ENCODE results near the gene NRG2. TPM values are rescaled to one million over a fixed set of nuclear protein-coding genes. Genes with fewer than 3 reads are reported as not detected.
A peak's percentile ranks its signal among the peaks of the same experiment; 100 is the strongest.

Gene NRG2
- polyA plus RNA-seq, 2 of the 4 experiments (the other 2 are of a cell fraction): 1.0 to 1.1 TPM

DNA sequence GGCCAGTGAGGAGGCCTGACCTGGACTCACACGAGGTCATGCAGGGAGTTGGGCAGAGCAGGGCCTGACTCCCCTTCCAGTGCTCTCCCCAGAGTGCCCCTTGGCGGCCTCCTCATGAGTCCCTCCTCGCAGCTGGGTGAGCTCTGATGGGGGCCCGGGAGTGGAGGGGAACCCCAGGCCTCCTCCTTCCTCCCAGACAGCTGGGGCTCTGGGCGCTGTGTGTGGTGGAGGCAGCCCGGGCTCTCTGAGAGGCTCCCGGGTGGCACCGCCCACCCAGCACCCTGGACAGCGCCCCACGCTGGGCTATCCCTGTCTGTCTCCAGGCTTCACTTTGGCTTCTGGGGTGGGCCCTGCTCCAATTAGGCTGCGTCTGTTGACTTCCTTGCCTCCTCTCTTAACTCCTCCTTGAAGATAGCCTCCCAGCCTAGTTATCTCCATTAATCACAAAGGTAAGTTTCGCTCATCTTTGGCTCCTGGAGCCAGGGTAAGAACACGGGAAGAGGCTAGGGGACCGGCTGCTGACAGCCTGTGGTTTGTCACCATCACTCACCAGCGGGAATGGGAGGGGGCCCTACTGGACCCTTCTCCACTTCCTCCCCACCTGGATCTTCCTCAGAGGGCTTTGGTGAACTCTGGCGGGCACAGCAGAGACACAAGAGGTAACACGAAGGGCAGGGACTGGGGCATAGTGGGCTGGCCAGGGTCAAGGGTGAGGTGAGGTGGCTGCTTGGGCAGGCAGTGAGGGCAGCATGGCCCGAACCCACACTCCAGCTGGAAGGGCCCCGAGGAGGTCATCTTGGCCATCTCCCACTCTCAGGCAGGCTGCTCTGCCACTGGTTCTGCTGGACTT is 234.4 kb downstream of the NRG2 start:
- H3K4me1 ChIP-seq: no peaks in the 10 kb centered on the region
- H3K4me3 ChIP-seq: no peak overlapping the region
- ATAC-seq (peak; percentile 43 to 76; a peak in 5 of 6 replicates), FAIRE-seq (no peak), DNase-seq (ENCODE audit: low read depth in 1 of 2, low spot score in 1 of 2) (no peak)
- CTCF ChIA-PET: interaction anchor here (1.1 to 2.0 kb wide), 2 partner anchors 21 to 22 kb away, joined by 5 to 6 read pairs; no protein-coding TSS in a partner anchor
- WGBS (ENCODE audit: missing lambda C conversion rate): 31% methylated on average over 14 of the region's 19 CpGs
- no peak overlapping the region for H3K27ac ChIP-seq
- POLR2A ChIA-PET: no interaction called here
- TF ChIP-seq, protein P1, sequence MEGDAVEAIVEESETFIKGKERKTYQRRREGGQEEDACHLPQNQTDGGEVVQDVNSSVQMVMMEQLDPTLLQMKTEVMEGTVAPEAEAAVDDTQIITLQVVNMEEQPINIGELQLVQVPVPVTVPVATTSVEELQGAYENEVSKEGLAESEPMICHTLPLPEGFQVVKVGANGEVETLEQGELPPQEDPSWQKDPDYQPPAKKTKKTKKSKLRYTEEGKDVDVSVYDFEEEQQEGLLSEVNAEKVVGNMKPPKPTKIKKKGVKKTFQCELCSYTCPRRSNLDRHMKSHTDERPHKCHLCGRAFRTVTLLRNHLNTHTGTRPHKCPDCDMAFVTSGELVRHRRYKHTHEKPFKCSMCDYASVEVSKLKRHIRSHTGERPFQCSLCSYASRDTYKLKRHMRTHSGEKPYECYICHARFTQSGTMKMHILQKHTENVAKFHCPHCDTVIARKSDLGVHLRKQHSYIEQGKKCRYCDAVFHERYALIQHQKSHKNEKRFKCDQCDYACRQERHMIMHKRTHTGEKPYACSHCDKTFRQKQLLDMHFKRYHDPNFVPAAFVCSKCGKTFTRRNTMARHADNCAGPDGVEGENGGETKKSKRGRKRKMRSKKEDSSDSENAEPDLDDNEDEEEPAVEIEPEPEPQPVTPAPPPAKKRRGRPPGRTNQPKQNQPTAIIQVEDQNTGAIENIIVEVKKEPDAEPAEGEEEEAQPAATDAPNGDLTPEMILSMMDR (IDR thresholded peaks at IDR 0.05): no peak
- TF ChIP-seq CBX2 (IDR thresholded peaks at IDR 0.05; ENCODE audit: borderline replicate concordance, low read depth): no peak
- no peak for TF ChIP-seq ZC3H11A (IDR thresholded peaks at IDR 0.05)
- TF ChIP-seq, protein P2, sequence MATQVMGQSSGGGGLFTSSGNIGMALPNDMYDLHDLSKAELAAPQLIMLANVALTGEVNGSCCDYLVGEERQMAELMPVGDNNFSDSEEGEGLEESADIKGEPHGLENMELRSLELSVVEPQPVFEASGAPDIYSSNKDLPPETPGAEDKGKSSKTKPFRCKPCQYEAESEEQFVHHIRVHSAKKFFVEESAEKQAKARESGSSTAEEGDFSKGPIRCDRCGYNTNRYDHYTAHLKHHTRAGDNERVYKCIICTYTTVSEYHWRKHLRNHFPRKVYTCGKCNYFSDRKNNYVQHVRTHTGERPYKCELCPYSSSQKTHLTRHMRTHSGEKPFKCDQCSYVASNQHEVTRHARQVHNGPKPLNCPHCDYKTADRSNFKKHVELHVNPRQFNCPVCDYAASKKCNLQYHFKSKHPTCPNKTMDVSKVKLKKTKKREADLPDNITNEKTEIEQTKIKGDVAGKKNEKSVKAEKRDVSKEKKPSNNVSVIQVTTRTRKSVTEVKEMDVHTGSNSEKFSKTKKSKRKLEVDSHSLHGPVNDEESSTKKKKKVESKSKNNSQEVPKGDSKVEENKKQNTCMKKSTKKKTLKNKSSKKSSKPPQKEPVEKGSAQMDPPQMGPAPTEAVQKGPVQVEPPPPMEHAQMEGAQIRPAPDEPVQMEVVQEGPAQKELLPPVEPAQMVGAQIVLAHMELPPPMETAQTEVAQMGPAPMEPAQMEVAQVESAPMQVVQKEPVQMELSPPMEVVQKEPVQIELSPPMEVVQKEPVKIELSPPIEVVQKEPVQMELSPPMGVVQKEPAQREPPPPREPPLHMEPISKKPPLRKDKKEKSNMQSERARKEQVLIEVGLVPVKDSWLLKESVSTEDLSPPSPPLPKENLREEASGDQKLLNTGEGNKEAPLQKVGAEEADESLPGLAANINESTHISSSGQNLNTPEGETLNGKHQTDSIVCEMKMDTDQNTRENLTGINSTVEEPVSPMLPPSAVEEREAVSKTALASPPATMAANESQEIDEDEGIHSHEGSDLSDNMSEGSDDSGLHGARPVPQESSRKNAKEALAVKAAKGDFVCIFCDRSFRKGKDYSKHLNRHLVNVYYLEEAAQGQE (IDR thresholded peaks at IDR 0.05): peak; percentile 93
- TF ChIP-seq, protein P3, sequence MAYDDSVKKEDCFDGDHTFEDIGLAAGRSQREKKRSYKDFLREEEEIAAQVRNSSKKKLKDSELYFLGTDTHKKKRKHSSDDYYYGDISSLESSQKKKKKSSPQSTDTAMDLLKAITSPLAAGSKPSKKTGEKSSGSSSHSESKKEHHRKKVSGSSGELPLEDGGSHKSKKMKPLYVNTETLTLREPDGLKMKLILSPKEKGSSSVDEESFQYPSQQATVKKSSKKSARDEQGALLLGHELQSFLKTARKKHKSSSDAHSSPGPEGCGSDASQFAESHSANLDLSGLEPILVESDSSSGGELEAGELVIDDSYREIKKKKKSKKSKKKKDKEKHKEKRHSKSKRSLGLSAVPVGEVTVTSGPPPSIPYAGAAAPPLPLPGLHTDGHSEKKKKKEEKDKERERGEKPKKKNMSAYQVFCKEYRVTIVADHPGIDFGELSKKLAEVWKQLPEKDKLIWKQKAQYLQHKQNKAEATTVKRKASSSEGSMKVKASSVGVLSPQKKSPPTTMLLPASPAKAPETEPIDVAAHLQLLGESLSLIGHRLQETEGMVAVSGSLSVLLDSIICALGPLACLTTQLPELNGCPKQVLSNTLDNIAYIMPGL (CRISPR knock-in tag; IDR thresholded peaks at IDR 0.05; ENCODE audit: borderline replicate concordance): no peak
- TF ChIP-seq RNF2 (IDR thresholded peaks at IDR 0.05; ENCODE audit: borderline replicate concordance, low read depth): no peak
- TF ChIP-seq, protein P4, sequence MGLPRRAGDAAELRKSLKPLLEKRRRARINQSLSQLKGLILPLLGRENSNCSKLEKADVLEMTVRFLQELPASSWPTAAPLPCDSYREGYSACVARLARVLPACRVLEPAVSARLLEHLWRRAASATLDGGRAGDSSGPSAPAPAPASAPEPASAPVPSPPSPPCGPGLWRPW (IDR thresholded peaks at IDR 0.05): no peak
- no peak for TF ChIP-seq KDM5A (IDR thresholded peaks at IDR 0.05)
- no peak for TF ChIP-seq TFCP2L1 (CRISPR knock-in tag; IDR thresholded peaks at IDR 0.05)
- TF ChIP-seq CHD4 (IDR thresholded peaks at IDR 0.05; ENCODE audit: borderline replicate concordance): no peak
- TF ChIP-seq EHMT2 (IDR thresholded peaks at IDR 0.05; ENCODE audit: low read depth): 0 out of 2 replicates have a peak, but pooled peaks have one; percentile 39
- no peaks in the 10 kb centered on the region for H3K9me3 ChIP-seq
- no peak overlapping the region for H3K4me2 ChIP-seq

DNA sequence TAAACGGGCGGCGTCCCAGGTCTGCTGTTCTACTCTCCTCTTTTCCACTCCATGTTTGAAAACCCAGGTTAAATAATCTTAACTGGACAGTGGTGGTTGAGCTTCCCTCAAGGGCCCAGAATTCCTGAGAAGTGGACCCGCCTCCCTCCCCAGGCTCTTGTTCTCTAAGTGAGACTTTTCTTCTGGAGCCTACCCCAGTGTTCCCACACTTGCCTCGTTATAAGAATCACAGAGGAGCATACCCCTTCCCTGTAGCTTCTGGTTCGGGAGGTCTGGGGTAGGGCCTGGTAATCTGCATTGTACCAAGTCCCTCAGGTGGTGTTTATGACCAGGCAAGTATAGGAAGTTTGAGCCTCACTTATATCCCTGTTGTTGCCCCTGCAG is 235.5 kb downstream of the NRG2 start:
- Histone ChIP-seq H3K4me1 (no peaks in the 10 kb centered on the region), H3K9me3 (no peaks in the 10 kb centered on the region), H3K27ac (no peak overlapping the region), H3K4me2 (no peak overlapping the region), H3K4me3 (no peak overlapping the region)
- DNase-seq (ENCODE audit: low read depth in 1 of 2, low spot score in 1 of 2): no peak
- POLR2A ChIA-PET: no interaction called here
- TF ChIP-seq MAFK (IDR thresholded peaks at IDR 0.05; ENCODE audit: partially characterized antibody) (no peak), SMC3 (IDR thresholded peaks at IDR 0.05) (no peak)
- TF ChIP-seq, protein P5, sequence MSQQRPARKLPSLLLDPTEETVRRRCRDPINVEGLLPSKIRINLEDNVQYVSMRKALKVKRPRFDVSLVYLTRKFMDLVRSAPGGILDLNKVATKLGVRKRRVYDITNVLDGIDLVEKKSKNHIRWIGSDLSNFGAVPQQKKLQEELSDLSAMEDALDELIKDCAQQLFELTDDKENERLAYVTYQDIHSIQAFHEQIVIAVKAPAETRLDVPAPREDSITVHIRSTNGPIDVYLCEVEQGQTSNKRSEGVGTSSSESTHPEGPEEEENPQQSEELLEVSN (IDR thresholded peaks at IDR 0.05; ENCODE audit: borderline replicate concordance, low read depth): no peak
- TF ChIP-seq, protein P4 (IDR thresholded peaks at IDR 0.05): no peak
- WGBS (ENCODE audit: missing lambda C conversion rate): 51% methylated on average over 6 of the region's 6 CpGs
- CTCF ChIA-PET: interaction anchor here (0.7 to 2.8 kb wide), 7 partner anchors 14 to 161 kb away, joined by 3 to 12 read pairs (median 5); no protein-coding TSS in a partner anchor
- FAIRE-seq: no peak
- ATAC-seq: no peak

Data from A549 (cell line).